Parathyroid adenoma (tissue), 2 donors: ENCODE data around the gene GJA9.

ENCODE experiments used
- H2AFZ ChIP-seq: fragments of 300-600 bp; sonication (generic); one replicate; pipeline ENCODE4 v1.7.0; 2017; ENCODE audit warnings: antibody characterized with exemption, mild to moderate bottlenecking
- H3K27ac ChIP-seq: fragments of 300-600 bp; sonication (generic); one replicate; pipeline ENCODE4 v1.7.0; 2017
- H3K27me3 ChIP-seq: fragments of 300-600 bp; sonication (generic); one replicate; pipeline ENCODE4 v1.7.0; 2017; ENCODE audit warnings: low read length; ENCODE audit not compliant: control insufficient read depth, insufficient read depth
- H3K36me3 ChIP-seq: fragments of 300-600 bp; sonication (generic); one replicate; pipeline ENCODE4 v1.7.0; 2017; ENCODE audit warnings: low read length; ENCODE audit not compliant: control insufficient read depth, insufficient read depth
- H3K4me1 ChIP-seq: fragments of 300-600 bp; sonication (generic); one replicate; pipeline ENCODE4 v1.7.0; 2017; ENCODE audit warnings: control low read depth
- H3K4me2 ChIP-seq: fragments of 300-600 bp; sonication (generic); one replicate; pipeline ENCODE4 v1.7.0; 2017; ENCODE audit warnings: low read length
- H3K4me3 ChIP-seq: fragments of 300-600 bp; sonication (generic); one replicate; pipeline ENCODE4 v1.7.0; 2017; ENCODE audit warnings: low read depth, low read length
- H3K79me2 ChIP-seq: fragments of 300-600 bp; sonication (generic); one replicate; pipeline ENCODE4 v1.7.0; 2017; ENCODE audit warnings: control low read depth
- H3K9ac ChIP-seq: fragments of 300-600 bp; sonication (generic); one replicate; pipeline ENCODE4 v1.7.0; 2017; ENCODE audit warnings: mild to moderate bottlenecking
- H3K9me3 ChIP-seq: fragments of 300-600 bp; sonication (generic); one replicate; pipeline ENCODE4 v1.7.0; 2017; ENCODE audit warnings: low read length; ENCODE audit not compliant: control insufficient read depth
- TF ChIP-seq, protein P1 (sequence below): fragments of 300-600 bp; sonication (generic); IDR thresholded peaks from one replicate; pipeline ENCODE4 v1.7.0; 2017; ENCODE audit warnings: antibody characterized with exemption, mild to moderate bottlenecking
- donor health status: primary hyperparathyroidism.

GJA9 gene

DNA sequence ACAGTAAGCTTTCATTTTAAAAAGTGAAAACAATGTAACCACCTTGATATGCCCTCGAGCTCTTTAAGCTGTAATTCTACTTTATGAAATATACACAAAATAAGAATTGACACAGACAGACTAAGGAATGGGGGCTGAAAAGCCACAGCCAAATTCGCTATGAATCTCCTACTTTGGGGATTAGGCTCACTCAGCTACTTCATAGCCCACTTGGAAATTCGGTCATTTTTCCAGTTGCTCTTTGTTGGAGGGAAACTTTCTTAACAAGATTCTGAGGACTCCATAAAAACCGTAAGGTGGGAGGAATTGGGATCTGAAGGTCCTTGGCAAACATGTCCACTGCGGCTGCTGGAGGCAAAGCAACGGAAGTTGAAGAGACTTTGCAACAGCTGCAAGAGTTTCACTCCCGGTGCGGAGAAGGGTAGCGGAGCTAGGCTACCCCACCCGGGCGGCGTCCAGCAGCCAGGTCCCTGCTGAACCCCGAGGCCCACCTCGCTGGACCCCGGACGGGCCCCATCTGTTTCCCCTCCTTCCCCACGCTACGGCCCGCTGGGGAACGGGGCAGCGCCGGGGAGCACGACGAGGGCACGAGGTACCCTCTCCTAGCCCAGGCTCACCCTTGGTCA is 8.9 kb downstream of the GJA9 start:
- Histone ChIP-seq H3K27ac (no peak overlapping the region), H2AFZ (peak overlapping the region; percentile 81), H3K79me2 (no peaks in the 10 kb centered on the region), H3K36me3 (no peaks in the 10 kb centered on the region), H3K9me3 (no peaks in the 10 kb centered on the region), H3K27me3 (no peaks in the 10 kb centered on the region), H3K4me2 (peak overlapping the region; percentile 99), H3K9ac (no peak overlapping the region), H3K4me3 (peak overlapping the region; percentile 68), H3K4me1 (no peaks in the 10 kb centered on the region)
- TF ChIP-seq, protein P1, sequence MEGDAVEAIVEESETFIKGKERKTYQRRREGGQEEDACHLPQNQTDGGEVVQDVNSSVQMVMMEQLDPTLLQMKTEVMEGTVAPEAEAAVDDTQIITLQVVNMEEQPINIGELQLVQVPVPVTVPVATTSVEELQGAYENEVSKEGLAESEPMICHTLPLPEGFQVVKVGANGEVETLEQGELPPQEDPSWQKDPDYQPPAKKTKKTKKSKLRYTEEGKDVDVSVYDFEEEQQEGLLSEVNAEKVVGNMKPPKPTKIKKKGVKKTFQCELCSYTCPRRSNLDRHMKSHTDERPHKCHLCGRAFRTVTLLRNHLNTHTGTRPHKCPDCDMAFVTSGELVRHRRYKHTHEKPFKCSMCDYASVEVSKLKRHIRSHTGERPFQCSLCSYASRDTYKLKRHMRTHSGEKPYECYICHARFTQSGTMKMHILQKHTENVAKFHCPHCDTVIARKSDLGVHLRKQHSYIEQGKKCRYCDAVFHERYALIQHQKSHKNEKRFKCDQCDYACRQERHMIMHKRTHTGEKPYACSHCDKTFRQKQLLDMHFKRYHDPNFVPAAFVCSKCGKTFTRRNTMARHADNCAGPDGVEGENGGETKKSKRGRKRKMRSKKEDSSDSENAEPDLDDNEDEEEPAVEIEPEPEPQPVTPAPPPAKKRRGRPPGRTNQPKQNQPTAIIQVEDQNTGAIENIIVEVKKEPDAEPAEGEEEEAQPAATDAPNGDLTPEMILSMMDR = no peak

DNA sequence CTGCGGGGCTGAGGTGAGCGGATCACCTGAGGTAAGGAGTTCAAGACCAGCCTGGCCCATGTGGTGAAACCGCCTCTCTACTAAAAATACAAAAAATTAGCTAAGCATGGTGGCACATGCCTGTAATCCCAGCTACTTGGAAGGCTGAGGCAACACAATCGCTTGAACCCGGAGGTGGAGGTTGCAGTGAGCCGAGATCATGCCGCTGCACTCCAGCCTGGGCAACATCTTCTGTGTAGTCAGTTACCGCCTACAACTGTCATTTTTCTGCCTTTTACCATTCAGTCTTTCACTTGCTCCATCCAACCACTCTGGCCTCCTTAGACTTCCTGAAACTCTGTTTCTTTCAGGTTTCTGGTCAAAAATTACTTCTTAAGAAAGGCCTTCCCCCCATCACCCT is 10.4 kb downstream of the GJA9 start:
- H3K4me2 ChIP-seq = no peak overlapping the region
- H3K36me3 ChIP-seq = no peaks in the 10 kb centered on the region
- TF ChIP-seq, protein P1 = no peak
- H3K9me3 ChIP-seq = no peaks in the 10 kb centered on the region
- no peaks in the 10 kb centered on the region for H3K27me3 ChIP-seq
- no peak overlapping the region for H3K27ac ChIP-seq
- no peaks in the 10 kb centered on the region for H3K79me2 ChIP-seq
- no peak overlapping the region for H3K9ac ChIP-seq
- no peak overlapping the region for H3K4me3 ChIP-seq
- no peaks in the 10 kb centered on the region for H3K4me1 ChIP-seq
- no peak overlapping the region for H2AFZ ChIP-seq

DNA sequence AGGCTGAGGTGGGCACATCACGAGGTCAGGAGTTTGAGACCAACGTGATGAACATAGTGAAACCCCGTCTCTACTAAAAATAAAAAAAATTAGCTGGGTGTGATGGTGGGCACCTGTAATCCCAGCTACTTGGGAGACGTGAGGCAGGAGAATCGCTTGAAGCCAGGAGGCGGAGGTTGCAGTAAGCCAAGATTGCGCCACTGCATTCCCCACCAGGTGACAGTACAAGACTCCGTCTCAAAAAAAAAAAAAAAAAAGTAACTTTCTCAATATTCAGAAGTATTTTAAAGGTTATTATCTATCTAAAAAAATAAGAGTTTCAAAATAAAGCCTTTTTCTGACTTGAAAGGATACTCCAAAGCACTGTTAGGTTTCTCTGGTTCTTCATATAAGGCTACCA is 14.2 kb downstream of the GJA9 start:
- no peaks in the 10 kb centered on the region for H3K9me3 ChIP-seq
- H3K27me3 ChIP-seq = no peaks in the 10 kb centered on the region
- H2AFZ ChIP-seq = no peak overlapping the region
- H3K4me1 ChIP-seq = no peaks in the 10 kb centered on the region
- no peak overlapping the region for H3K27ac ChIP-seq
- H3K79me2 ChIP-seq = no peaks in the 10 kb centered on the region
- TF ChIP-seq, protein P1 = no peak
- no peak overlapping the region for H3K9ac ChIP-seq
- no peak overlapping the region for H3K4me2 ChIP-seq
- H3K36me3 ChIP-seq = no peaks in the 10 kb centered on the region
- H3K4me3 ChIP-seq = no peak overlapping the region

DNA sequence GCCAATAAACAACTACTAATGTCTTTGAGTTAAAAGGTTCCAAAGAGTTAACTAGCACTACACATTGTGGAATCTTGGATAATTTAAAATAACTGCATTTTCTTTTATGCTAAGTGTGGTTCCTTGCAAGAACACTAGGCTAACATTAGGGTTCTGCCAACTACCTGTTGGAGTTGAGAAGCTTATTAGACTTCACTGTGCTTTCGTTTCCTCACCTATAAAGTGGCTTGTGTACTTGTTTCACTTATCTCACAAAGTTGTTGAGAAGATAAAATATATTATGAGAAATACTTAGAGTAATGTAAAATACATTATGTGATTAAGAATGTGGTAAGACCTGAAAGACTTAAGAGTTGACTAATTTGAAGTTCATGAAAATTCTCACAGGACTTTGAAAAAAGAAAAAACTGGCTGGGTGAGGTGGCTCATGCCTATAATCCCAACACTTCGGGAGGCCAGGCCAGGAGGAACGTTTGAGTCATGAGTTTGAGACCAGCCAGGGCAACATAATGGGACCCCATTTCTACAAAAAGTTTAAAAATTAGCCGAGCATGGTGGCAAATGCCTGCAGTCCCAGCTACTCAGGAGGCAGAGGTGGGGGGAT is 16.2 kb downstream of the GJA9 start:
- Histone ChIP-seq H3K4me2 (no peak overlapping the region), H3K79me2 (no peaks in the 10 kb centered on the region), H3K9ac (no peak overlapping the region), H3K36me3 (no peaks in the 10 kb centered on the region), H3K9me3 (no peaks in the 10 kb centered on the region), H3K4me1 (no peaks in the 10 kb centered on the region), H3K27ac (no peak overlapping the region), H3K4me3 (no peak overlapping the region), H3K27me3 (no peaks in the 10 kb centered on the region), H2AFZ (no peak overlapping the region)
- TF ChIP-seq, protein P1 = no peak

DNA sequence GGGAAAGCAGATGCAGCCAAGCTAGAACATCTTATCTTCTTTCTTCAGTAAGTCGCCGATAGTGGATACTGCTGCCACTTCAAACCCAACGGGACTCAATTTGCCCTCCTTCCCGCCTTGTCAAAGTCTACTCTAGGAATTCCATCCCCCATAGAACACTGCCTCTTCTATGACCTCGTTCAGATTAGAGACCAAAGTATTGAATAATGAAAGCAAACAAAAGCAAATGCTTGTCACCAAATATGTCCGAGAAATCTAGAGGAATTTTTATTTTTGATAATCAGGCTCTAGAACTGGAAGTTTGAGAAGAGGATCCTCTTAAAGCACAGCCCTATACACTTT is 21.0 kb downstream of the GJA9 start:
- peak overlapping the region; percentile 82 for H3K4me3 ChIP-seq
- no peak overlapping the region for H3K9ac ChIP-seq
- TF ChIP-seq, protein P1 = no peak
- H3K4me1 ChIP-seq = no peaks in the 10 kb centered on the region
- peak overlapping the region; percentile 82 for H3K4me2 ChIP-seq
- H3K79me2 ChIP-seq = peaks cover 3% of the 10 kb centered on the region
- H3K9me3 ChIP-seq = no peaks in the 10 kb centered on the region
- no peaks in the 10 kb centered on the region for H3K36me3 ChIP-seq
- no peaks in the 10 kb centered on the region for H3K27me3 ChIP-seq
- H2AFZ ChIP-seq = peak overlapping the region; percentile 92
- no peak overlapping the region for H3K27ac ChIP-seq
